ENCODE data around the gene ZNF70.

- TF ChIP-seq CTCF (IDR thresholded peaks at IDR 0.05): no peak
- TF ChIP-seq POLR2A (IDR thresholded peaks at IDR 0.05): no peak
- no peak for TF ChIP-seq POLR2AphosphoS5 (IDR thresholded peaks at IDR 0.05)
These were observed 6.9 kb downstream of the ZNF70 start for GRCh38 chr22:23744001-23744400.
